ENCODE results near the gene PF4V1. TPM values are rescaled to one million over a fixed set of nuclear protein-coding genes. Genes with fewer than 3 reads are reported as not detected.

Gene PF4V1
- total RNA-seq, 1 donor from 2014 or later = not detected

DNA sequence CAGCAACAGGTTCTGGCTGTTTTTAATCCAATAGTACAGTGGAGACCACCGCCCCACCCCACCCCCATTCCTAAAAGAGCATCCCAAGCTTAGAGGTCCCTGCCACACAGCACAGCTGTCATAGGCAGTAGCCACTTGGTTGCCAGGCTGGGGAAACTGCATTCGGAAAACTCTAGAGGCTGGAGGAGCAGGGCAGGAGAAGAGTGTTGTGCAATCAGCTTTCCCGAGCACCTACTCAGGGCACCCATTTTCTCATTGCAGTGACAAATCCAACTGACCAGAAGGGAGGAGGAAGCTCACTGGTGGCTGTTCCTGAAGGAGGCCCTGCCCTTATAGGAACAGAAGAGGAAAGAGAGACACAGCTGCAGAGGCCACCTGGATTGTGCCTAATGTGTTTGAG, 17.2 kb downstream of the PF4V1 start:
- intact Hi-C loops (cut with DNase I) = no loop called here
- peaks cover 22% of the 10 kb centered on the region for H3K4me1 ChIP-seq
- DNase-seq (peak; percentile 44), ATAC-seq (peak; percentile 61 to 72)
- H3K27me3 ChIP-seq (ENCODE audit: low read depth) = no peaks in the 10 kb centered on the region
- no peaks in the 10 kb centered on the region for H3K36me3 ChIP-seq
- H3K4me3 ChIP-seq = peak overlapping the region; percentile 67
- TF ChIP-seq, protein P1, sequence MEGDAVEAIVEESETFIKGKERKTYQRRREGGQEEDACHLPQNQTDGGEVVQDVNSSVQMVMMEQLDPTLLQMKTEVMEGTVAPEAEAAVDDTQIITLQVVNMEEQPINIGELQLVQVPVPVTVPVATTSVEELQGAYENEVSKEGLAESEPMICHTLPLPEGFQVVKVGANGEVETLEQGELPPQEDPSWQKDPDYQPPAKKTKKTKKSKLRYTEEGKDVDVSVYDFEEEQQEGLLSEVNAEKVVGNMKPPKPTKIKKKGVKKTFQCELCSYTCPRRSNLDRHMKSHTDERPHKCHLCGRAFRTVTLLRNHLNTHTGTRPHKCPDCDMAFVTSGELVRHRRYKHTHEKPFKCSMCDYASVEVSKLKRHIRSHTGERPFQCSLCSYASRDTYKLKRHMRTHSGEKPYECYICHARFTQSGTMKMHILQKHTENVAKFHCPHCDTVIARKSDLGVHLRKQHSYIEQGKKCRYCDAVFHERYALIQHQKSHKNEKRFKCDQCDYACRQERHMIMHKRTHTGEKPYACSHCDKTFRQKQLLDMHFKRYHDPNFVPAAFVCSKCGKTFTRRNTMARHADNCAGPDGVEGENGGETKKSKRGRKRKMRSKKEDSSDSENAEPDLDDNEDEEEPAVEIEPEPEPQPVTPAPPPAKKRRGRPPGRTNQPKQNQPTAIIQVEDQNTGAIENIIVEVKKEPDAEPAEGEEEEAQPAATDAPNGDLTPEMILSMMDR (IDR thresholded peaks at IDR 0.05) = no peak
- H3K27ac ChIP-seq = no peak overlapping the region
- H3K9me3 ChIP-seq = no peaks in the 10 kb centered on the region

DNA sequence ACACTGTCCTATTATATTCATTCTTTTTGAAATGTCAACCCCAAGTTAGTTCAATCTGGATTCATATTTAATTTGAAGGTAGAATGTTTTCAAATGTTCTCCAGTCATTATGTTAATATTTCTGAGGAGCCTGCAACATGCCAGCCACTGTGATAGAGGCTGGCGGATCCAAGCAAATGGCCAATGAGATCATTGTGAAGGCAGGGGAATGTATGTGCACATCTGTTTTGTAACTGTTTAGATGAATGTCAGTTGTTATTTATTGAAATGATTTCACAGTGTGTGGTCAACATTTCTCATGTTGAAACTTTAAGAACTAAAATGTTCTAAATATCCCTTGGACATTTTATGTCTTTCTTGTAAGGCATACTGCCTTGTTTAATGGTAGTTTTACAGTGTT, 17.7 kb downstream of the PF4V1 start:
- H3K27ac ChIP-seq = no peak overlapping the region

DNA sequence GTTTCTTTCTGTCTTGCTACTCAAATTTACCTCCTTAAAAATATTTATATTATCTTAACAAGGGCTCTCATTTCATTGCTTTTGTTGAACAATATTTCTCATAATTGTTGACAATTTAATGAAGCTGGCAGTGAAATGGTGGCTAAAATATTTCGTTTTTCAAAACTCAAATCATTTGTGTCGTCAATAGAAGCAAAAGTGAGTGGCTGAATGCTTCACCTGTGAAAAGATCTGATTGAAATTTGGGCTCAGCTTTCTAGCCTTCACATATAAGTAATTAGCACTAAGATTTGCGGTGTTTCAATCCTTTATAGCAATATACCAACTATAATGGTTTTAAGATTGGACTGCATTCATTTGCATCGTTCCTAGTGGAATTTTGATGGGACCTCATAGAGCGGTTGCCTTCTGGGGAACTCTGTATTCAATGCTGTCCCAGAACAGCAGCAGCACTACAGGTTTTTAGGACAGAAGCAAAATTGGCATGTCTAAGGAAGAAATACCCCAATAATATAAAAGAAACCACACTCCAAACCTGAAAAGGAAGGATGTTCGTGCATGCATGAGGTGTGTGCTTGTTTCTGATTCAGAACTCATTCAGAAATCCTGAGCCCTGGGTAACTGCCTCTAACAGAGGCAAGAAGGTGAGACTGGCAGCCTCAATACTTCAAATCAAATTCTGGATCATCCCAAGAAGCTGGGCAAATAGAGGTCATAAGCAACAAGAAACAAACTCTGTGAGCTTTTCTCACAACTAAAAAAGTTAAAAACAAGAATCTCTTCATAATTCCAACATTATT, 18.6 kb downstream of the PF4V1 start:
- no peak for ATAC-seq
- H3K4me1 ChIP-seq = peaks cover 22% of the 10 kb centered on the region
- no peaks in the 10 kb centered on the region for H3K36me3 ChIP-seq
- TF ChIP-seq, protein P1 (IDR thresholded peaks at IDR 0.05) = no peak
- no peak overlapping the region for H3K4me3 ChIP-seq
- no peak for DNase-seq
- H3K27me3 ChIP-seq (ENCODE audit: low read depth) = no peaks in the 10 kb centered on the region
- intact Hi-C loops (cut with DNase I) = no loop called here
- H3K27ac ChIP-seq = no peak overlapping the region
- H3K9me3 ChIP-seq = no peaks in the 10 kb centered on the region

More for the DNA sequence above, 17.7 kb downstream of the PF4V1 start:
- TF ChIP-seq, protein P1 (IDR thresholded peaks at IDR 0.05) = no peak
- H3K9me3 ChIP-seq = no peaks in the 10 kb centered on the region
- intact Hi-C loops (cut with DNase I) = no loop called here
- no peaks in the 10 kb centered on the region for H3K27me3 ChIP-seq (ENCODE audit: low read depth)
- ATAC-seq (no peak), DNase-seq (no peak)
- H3K36me3 ChIP-seq = no peaks in the 10 kb centered on the region
- H3K4me3 ChIP-seq = peak overlapping the region; percentile 67
- peaks cover 22% of the 10 kb centered on the region for H3K4me1 ChIP-seq

DNA sequence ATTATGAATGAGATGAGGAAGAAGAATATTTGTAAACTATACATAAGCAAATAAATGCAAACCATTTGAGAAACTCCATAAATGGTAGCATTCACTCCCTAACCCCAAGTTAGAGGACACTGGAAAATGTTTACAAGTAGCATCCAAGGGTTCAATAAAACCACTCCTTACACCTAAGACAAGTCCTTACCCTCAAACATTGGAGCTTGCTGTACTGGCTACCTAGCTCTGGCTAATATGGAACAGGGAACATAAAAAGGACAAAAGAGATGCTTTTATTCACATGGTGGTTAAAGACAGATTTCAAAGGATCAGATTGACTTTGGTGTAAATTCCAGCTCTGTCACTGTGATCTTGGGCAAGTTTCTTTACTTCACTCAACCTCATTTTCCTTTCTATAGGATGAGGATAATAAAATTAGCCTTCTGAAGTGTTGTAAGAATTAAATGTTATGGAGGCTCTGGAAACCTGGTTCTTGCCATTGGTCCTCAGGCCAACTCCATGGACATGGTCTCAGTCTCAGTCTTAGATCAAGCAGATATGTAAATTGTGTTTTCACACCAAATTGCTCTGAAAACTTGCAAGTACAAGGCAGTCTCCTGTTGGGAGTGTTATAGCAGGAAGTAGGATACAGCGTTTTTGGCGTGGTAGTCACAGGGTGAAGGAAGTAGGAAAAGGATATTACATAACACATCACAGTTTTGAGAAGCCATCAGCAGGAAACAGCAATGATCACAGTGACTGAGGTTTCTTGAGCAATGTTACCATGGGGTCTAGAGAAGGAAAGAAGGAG, 19.4 kb downstream of the PF4V1 start:
- TF ChIP-seq, protein P1 (IDR thresholded peaks at IDR 0.05) = no peak
- Histone ChIP-seq H3K27ac (peak overlapping the region; percentile 2), H3K4me3 (no peak overlapping the region), H3K36me3 (no peaks in the 10 kb centered on the region), H3K27me3 (ENCODE audit: low read depth) (no peaks in the 10 kb centered on the region), H3K9me3 (no peaks in the 10 kb centered on the region), H3K4me1 (peaks cover 22% of the 10 kb centered on the region)
- intact Hi-C loops (cut with DNase I) = no loop called here
- DNase-seq (no peak), ATAC-seq (peak; percentile 3 to 29)

DNA sequence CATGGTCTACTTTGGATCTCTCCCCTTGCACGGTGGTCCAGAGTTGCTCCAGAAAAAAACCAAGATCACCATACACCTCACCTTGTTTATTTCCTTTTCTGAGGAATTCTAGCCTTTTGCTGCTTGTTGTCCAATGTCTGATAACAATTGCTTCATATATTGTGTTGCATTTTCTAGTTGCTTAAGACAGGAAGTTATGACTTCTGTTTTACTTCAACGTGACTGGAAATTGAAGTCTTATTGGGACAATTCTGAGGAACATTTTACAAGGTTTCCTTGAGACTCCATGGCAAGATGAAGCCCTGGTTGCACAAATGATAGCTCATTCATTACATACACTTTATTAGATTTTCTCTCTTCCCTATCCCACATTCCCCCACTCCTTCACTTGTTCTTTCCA, 21.3 kb downstream of the PF4V1 start:
- TF ChIP-seq, protein P1 (IDR thresholded peaks at IDR 0.05) = no peak
- H3K4me3 ChIP-seq = no peak overlapping the region
- intact Hi-C loops (cut with DNase I) = no loop called here
- ATAC-seq (no peak), DNase-seq (no peak)
- H3K27me3 ChIP-seq (ENCODE audit: low read depth) = no peaks in the 10 kb centered on the region
- H3K27ac ChIP-seq = no peak overlapping the region
- peaks cover 8% of the 10 kb centered on the region for H3K4me1 ChIP-seq
- no peaks in the 10 kb centered on the region for H3K9me3 ChIP-seq
- H3K36me3 ChIP-seq = no peaks in the 10 kb centered on the region
